Stimulated activated naive CD4-positive, alpha-beta T cell (primary cell): ENCODE measurements around the gene OR6C76.

ENCODE experiments used
- DNase-seq, 6 experiments: peaks; one replicate each; lab custom pipeline; 2025; lab: John Stamatoyannopoulos, UW

The OR6C76 gene

GRCh38 chr12:55469291-55469690 is 43.2 kb downstream of the OR6C76 start:
- no peak for DNase-seq

- DNase-seq: no peak
These were observed 44.2 kb downstream of the OR6C76 start, which contains the start of gene OR6C70 for GRCh38 chr12:55470088-55470829. TSS of gene OR6C70 (minus strand) at chr12:55470138. CDS start at chr12:55470138, 0 bp downstream.

GRCh38 chr12:55472264-55472663 is 46.2 kb downstream of the OR6C76 start:
- DNase-seq: no peak
